Measurements from ENCODE around the gene KCNQ2.

- TF ChIP-seq CTCF (IDR thresholded peaks at IDR 0.05) (no peak), POLR2A (IDR thresholded peaks at IDR 0.05) (no peak)
Measured at GRCh38 chr20:63475209-63475608, 2.8 kb upstream of the KCNQ2 start.

All from adrenal gland (tissue), 5 donors.